SK-N-SH treated with all-trans-retinoic acid at 6 μM for 48 hours (cell line): ENCODE data around the gene KRT86.

ENCODE experiments used
- ARNTL ChIP-seq: fragments of 450-650 bp; formaldehyde crosslinking; IDR thresholded peaks from 2 replicates; pipeline ENCODE4 v1.5.0; 2020; ENCODE audit warnings: low read depth, mild to moderate bottlenecking, moderate library complexity, borderline replicate concordance
- BACH2 ChIP-seq: fragments of 250-450 bp; sonication (Bioruptor Pico); IDR thresholded peaks from 2 replicates; pipeline ENCODE4 v1.9.0; 2021; ENCODE audit warnings: mild to moderate bottlenecking, borderline replicate concordance
- CREB5 ChIP-seq: fragments of 250-450 bp; sonication (Bioruptor Pico); IDR thresholded peaks from 2 replicates; pipeline ENCODE4 v1.5.1; 2020; ENCODE audit warnings: low read depth, mild to moderate bottlenecking, moderate library complexity
- GLIS3 ChIP-seq: fragments of 250-450 bp; sonication (Bioruptor Pico); IDR thresholded peaks from 2 replicates; pipeline ENCODE4 v1.5.0; 2020; ENCODE audit warnings: mild to moderate bottlenecking, moderate library complexity
- PATZ1 ChIP-seq: fragments of 250-450 bp; sonication (Bioruptor Pico); IDR thresholded peaks from 2 replicates; pipeline ENCODE4 v1.8.0; 2020; ENCODE audit warnings: mild to moderate bottlenecking, moderate library complexity, borderline replicate concordance
- PPARA ChIP-seq: fragments of 250-450 bp; sonication (Bioruptor Pico); IDR thresholded peaks from 2 replicates; pipeline ENCODE4 v1.5.0; 2020; ENCODE audit warnings: mild to moderate bottlenecking, borderline replicate concordance
- TCF4 ChIP-seq: fragments of 250-450 bp; sonication (Bioruptor Pico); IDR thresholded peaks from 2 replicates; pipeline ENCODE4 v1.8.0; 2021; ENCODE audit warnings: mild to moderate bottlenecking, moderate library complexity, borderline replicate concordance
- TOX ChIP-seq: fragments of 250-450 bp; sonication (Bioruptor Pico); IDR thresholded peaks from 2 replicates; pipeline ENCODE4 v1.8.0; 2021; ENCODE audit warnings: mild to moderate bottlenecking, moderate library complexity, borderline replicate concordance
- ZNF8 ChIP-seq: fragments of 450-650 bp; formaldehyde crosslinking; IDR thresholded peaks from 2 replicates; pipeline ENCODE4 v1.5.0; 2020; ENCODE audit warnings: mild to moderate bottlenecking, moderate library complexity
- TF ChIP-seq, protein P1 (sequence below): fragments of 250-450 bp; sonication (Bioruptor Pico); IDR thresholded peaks from 2 replicates; pipeline ENCODE4 v1.8.0; 2021; ENCODE audit warnings: low read depth, mild to moderate bottlenecking, moderate library complexity, borderline replicate concordance

- TF ChIP-seq, protein P1, sequence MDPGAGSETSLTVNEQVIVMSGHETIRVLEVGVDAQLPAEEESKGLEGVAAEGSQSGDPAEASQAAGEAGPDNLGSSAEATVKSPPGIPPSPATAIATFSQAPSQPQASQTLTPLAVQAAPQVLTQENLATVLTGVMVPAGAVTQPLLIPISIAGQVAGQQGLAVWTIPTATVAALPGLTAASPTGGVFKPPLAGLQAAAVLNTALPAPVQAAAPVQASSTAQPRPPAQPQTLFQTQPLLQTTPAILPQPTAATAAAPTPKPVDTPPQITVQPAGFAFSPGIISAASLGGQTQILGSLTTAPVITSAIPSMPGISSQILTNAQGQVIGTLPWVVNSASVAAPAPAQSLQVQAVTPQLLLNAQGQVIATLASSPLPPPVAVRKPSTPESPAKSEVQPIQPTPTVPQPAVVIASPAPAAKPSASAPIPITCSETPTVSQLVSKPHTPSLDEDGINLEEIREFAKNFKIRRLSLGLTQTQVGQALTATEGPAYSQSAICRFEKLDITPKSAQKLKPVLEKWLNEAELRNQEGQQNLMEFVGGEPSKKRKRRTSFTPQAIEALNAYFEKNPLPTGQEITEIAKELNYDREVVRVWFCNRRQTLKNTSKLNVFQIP (CRISPR knock-in tag), result no peak
- TF ChIP-seq GLIS3 (CRISPR knock-in tag), result no peak
- no peak for TF ChIP-seq CREB5 (CRISPR knock-in tag)
- no peak for TF ChIP-seq PPARA (CRISPR knock-in tag)
- TF ChIP-seq TOX (CRISPR knock-in tag), result no peak
- no peak for TF ChIP-seq ARNTL (CRISPR knock-in tag)
- no peak for TF ChIP-seq PATZ1
- no peak for TF ChIP-seq ZNF8 (CRISPR knock-in tag)
- TF ChIP-seq TCF4 (CRISPR knock-in tag), result no peak
- no peak for TF ChIP-seq BACH2 (CRISPR knock-in tag)
Observed at GRCh38 chr12:52312086-52312485, 37.6 kb downstream of the KRT86 start.
